H9 (cell line): ENCODE measurements around the gene VWA5B1. TPM values are rescaled to one million over a fixed set of nuclear protein-coding genes. Genes with fewer than 3 reads are reported as not detected.

Experiments
- DNase-seq: peaks from one replicate; pipeline ENCODE4 v3.0.0-alpha.2; 2017
- H2AFZ ChIP-seq: one replicate; pipeline ENCODE4 v1.6.1; 2013; ENCODE audit warnings: mild to moderate bottlenecking, low read length, control low read depth, moderate library complexity
- H2AK5ac ChIP-seq: 2 replicates; pipeline ENCODE4 v1.6.1; 2013; ENCODE audit warnings: low read length, control low read depth, mixed read lengths; ENCODE audit not compliant: insufficient read length
- H2BK120ac ChIP-seq: one replicate; pipeline ENCODE4 v1.6.1; 2013; ENCODE audit warnings: low read depth, mild to moderate bottlenecking, low read length, control low read depth, inconsistent platforms; ENCODE audit not compliant: poor library complexity, severe bottlenecking
- H2BK12ac ChIP-seq: 2 replicates; pipeline ENCODE4 v1.6.1; 2013; ENCODE audit warnings: low read length, control low read depth, mixed read lengths, low read depth; ENCODE audit not compliant: insufficient read length
- H2BK15ac ChIP-seq: 2 replicates; pipeline ENCODE4 v1.6.1; 2013; ENCODE audit warnings: low read depth, low read length, control low read depth
- H2BK20ac ChIP-seq: one replicate; pipeline ENCODE4 v1.6.1; 2013; ENCODE audit warnings: low read depth, mild to moderate bottlenecking, low read length, control low read depth, inconsistent platforms; ENCODE audit not compliant: poor library complexity, severe bottlenecking
- H2BK5ac ChIP-seq: 2 replicates; pipeline ENCODE4 v1.6.1; 2013; ENCODE audit warnings: low read length, control low read depth, mixed read lengths; ENCODE audit not compliant: insufficient read length
- H3K14ac ChIP-seq: 2 replicates; pipeline ENCODE4 v1.6.1; 2013; ENCODE audit warnings: low read length, control low read depth; ENCODE audit not compliant: insufficient read depth
- H3K18ac ChIP-seq: 2 replicates; pipeline ENCODE4 v1.6.1; 2013; ENCODE audit warnings: low read depth, mild to moderate bottlenecking, mixed read lengths, low read length, control low read depth; ENCODE audit not compliant: insufficient read length
- H3K23ac ChIP-seq: 2 replicates; pipeline ENCODE4 v1.6.1; 2013; ENCODE audit warnings: low read length, control low read depth, mixed read lengths, low read depth; ENCODE audit not compliant: insufficient read length
- H3K23me2 ChIP-seq: 2 replicates; pipeline ENCODE4 v1.6.1; 2013; ENCODE audit warnings: low read depth, mild to moderate bottlenecking, mixed read lengths, low read length, control low read depth; ENCODE audit not compliant: insufficient read length, poor library complexity, severe bottlenecking
- H3K27ac ChIP-seq: 2 replicates; pipeline ENCODE4 v1.5.1; 2013; ENCODE audit warnings: low read length, control low read depth, mixed read lengths, low read depth; ENCODE audit not compliant: insufficient read length
- H3K27me3 ChIP-seq: 2 replicates; pipeline ENCODE4 v1.6.1; 2013; ENCODE audit warnings: low read length, control low read depth, inconsistent platforms; ENCODE audit not compliant: insufficient read depth
- H3K4ac ChIP-seq: 2 replicates; pipeline ENCODE4 v1.6.1; 2013; ENCODE audit warnings: low read depth, mild to moderate bottlenecking, control low read depth, inconsistent platforms, low read length, moderate library complexity
- H3K4me1 ChIP-seq: 2 replicates; pipeline ENCODE4 v1.6.1; 2013; ENCODE audit warnings: low read length, control low read depth, inconsistent platforms; ENCODE audit not compliant: insufficient read depth
- H3K4me2 ChIP-seq: 2 replicates; pipeline ENCODE4 v1.6.1; 2013; ENCODE audit warnings: low read length, control low read depth, mixed read lengths; ENCODE audit not compliant: insufficient read length, insufficient read depth
- H3K56ac ChIP-seq: 2 replicates; pipeline ENCODE4 v1.6.1; 2013; ENCODE audit warnings: low read depth, mild to moderate bottlenecking, mixed read lengths, low read length, control low read depth; ENCODE audit not compliant: insufficient read length
- H3K79me1 ChIP-seq: 2 replicates; pipeline ENCODE4 v1.6.1; 2013; ENCODE audit warnings: low read depth, mild to moderate bottlenecking, moderate library complexity, low read length, control low read depth, inconsistent platforms; ENCODE audit not compliant: insufficient read depth, poor library complexity, severe bottlenecking
- H3K79me2 ChIP-seq: 2 replicates; pipeline ENCODE4 v1.6.1; 2013; ENCODE audit warnings: low read length, control low read depth, inconsistent platforms; ENCODE audit not compliant: insufficient read depth
- H3K9ac ChIP-seq: 2 replicates; pipeline ENCODE4 v1.6.1; 2013; ENCODE audit warnings: low read length, control low read depth, mixed read lengths; ENCODE audit not compliant: insufficient read length; ENCODE audit errors: extremely low read depth
- H3K9me3 ChIP-seq: one replicate; pipeline ENCODE4 v1.6.1; 2013; ENCODE audit warnings: low read depth, low read length, inconsistent platforms; ENCODE audit not compliant: control insufficient read depth
- H3T11ph ChIP-seq: one replicate; pipeline ENCODE4 v1.6.1; 2013; ENCODE audit warnings: mild to moderate bottlenecking, low read length, control low read depth, inconsistent platforms
- H4K20me1 ChIP-seq: one replicate; pipeline ENCODE4 v1.6.1; 2013; ENCODE audit not compliant: control insufficient read depth, insufficient read length, insufficient read depth
- H4K5ac ChIP-seq: 2 replicates; pipeline ENCODE4 v1.6.1; 2013; ENCODE audit warnings: low read depth, mild to moderate bottlenecking, mixed read lengths, low read length, control low read depth; ENCODE audit not compliant: insufficient read length
- H4K8ac ChIP-seq: replicated peaks from 2 replicates; pipeline ENCODE4 v1.6.1; 2013; ENCODE audit warnings: low read length, control low read depth, mixed read lengths, low read depth; ENCODE audit not compliant: insufficient read length
- H4K91ac ChIP-seq: 2 replicates; pipeline ENCODE4 v1.6.1; 2013; ENCODE audit warnings: low read depth, mild to moderate bottlenecking, moderate library complexity, mixed read lengths, low read length, control low read depth; ENCODE audit not compliant: insufficient read length
- H3K27ac Mint-ChIP-seq, 3 experiments: 2 replicates in 2 of 3; 3 replicates in 1 of 3; pipeline ENCODE4 v1.8.0; 2020 to 2021; ENCODE audit warnings: mixed read lengths in 3 of 3, mild to moderate bottlenecking in 1 of 3, moderate library complexity in 1 of 3
- H3K27me3 Mint-ChIP-seq: 2 replicates; pipeline ENCODE4 v1.8.0; 2021; ENCODE audit warnings: low read depth, mild to moderate bottlenecking, moderate library complexity, mixed read lengths
- H3K36me3 Mint-ChIP-seq, 3 experiments: 2 replicates in 2 of 3; 3 replicates in 1 of 3; pipeline ENCODE4 v1.8.0; 2020 to 2021; ENCODE audit warnings: low read depth in 3 of 3, mixed read lengths in 3 of 3; ENCODE audit not compliant: insufficient read depth in 1 of 3
- H3K4me1 Mint-ChIP-seq, 2 experiments: 2 replicates each; pipeline ENCODE4 v1.8.0; 2020; ENCODE audit warnings: mixed read lengths in 2 of 2
- H3K4me3 Mint-ChIP-seq, 2 experiments: 2 replicates in 1 of 2; 3 replicates in 1 of 2; pipeline ENCODE4 v1.8.0; 2020 to 2021; ENCODE audit warnings: mild to moderate bottlenecking in 2 of 2, mixed read lengths in 2 of 2, moderate library complexity in 1 of 2
- H3K9me3 Mint-ChIP-seq, 2 experiments: 2 replicates in 1 of 2; 3 replicates in 1 of 2; pipeline ENCODE4 v1.8.0; 2020; ENCODE audit warnings: mild to moderate bottlenecking in 2 of 2, mixed read lengths in 2 of 2, moderate library complexity in 1 of 2
- WGBS: extraction: QIAGEN DNeasy Blood & Tissue Kit; methylation state at CpG from one replicate; pipeline ENCODE4 v1.1.7; 2013; ENCODE audit warnings: missing lambda C conversion rate, low lambda C conversion rate, mixed read lengths; ENCODE audit not compliant: insufficient read length; ENCODE audit errors: extremely low coverage; 5-methylcytosine and 5-hydroxymethylcytosine counted together
- total RNA-seq: library from RNA; stranded (reverse); gene quantifications from 2 replicates; pipeline ENCODE4 v1.2.1, GENCODE V29; 2021
- TF ChIP-seq, protein P1 (sequence below): fragments of 200-600 bp; sonication (generic); conservative IDR thresholded peaks from 3 replicates; pipeline ENCODE4 v1.8.0; 2021; ENCODE audit warnings: antibody characterized with exemption, mild to moderate bottlenecking

VWA5B1 gene
- total RNA-seq, 1 experiment from 2014 or later = not detected

DNA sequence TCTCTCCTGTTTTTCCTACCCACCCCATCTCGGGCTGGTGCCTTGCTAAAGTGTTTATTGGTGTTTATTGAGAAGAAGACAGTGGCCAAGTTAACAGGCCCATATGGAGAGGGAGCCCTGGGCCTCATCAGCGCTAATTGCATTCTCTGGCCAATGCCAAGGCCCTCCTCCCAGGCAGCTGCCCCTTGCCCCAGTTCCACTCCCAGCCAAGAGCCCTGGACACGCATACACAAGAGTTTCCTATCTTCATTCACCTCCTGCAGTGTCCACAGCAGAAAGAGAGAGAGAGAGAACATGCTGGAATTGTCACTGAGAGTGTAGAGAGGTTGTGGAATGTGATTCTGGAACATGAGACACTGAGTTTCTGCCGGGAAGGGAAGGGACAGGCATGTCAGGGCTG lies 25.4 kb upstream of the VWA5B1 start:
- TF ChIP-seq, protein P1, sequence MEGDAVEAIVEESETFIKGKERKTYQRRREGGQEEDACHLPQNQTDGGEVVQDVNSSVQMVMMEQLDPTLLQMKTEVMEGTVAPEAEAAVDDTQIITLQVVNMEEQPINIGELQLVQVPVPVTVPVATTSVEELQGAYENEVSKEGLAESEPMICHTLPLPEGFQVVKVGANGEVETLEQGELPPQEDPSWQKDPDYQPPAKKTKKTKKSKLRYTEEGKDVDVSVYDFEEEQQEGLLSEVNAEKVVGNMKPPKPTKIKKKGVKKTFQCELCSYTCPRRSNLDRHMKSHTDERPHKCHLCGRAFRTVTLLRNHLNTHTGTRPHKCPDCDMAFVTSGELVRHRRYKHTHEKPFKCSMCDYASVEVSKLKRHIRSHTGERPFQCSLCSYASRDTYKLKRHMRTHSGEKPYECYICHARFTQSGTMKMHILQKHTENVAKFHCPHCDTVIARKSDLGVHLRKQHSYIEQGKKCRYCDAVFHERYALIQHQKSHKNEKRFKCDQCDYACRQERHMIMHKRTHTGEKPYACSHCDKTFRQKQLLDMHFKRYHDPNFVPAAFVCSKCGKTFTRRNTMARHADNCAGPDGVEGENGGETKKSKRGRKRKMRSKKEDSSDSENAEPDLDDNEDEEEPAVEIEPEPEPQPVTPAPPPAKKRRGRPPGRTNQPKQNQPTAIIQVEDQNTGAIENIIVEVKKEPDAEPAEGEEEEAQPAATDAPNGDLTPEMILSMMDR = no peak
- H3K27me3 Mint-ChIP-seq = peaks cover 34% of the 10 kb centered on the region
- H3K4me1 Mint-ChIP-seq = peaks cover 0 to 3% of the 10 kb centered on the region in 2 experiments; a peak in 2 of 4 replicates

More for the DNA sequence above, 25.4 kb upstream of the VWA5B1 start:
- Histone ChIP-seq H3K4me1 (no peaks in the 10 kb centered on the region), H3K56ac (no peak overlapping the region), H3K23ac (no peak overlapping the region), H2AK5ac (no peak overlapping the region), H2BK5ac (no peak overlapping the region), H3K4me2 (no peak overlapping the region), H3K27me3 (no peaks in the 10 kb centered on the region), H2AFZ (no peak overlapping the region), H3K9ac (no peak overlapping the region), H3K27ac (no peak overlapping the region), H3K23me2 (no peaks in the 10 kb centered on the region), H3K79me2 (no peaks in the 10 kb centered on the region), H3K14ac (no peak overlapping the region), H2BK15ac (no peak overlapping the region), H4K20me1 (no peaks in the 10 kb centered on the region), H2BK20ac (no peak overlapping the region), H3K79me1 (no peaks in the 10 kb centered on the region), H2BK120ac (no peak overlapping the region), H3T11ph (no peak overlapping the region), H3K18ac (no peak overlapping the region), H4K91ac (no peak overlapping the region), H2BK12ac (no peak overlapping the region), H4K8ac (no peak overlapping the region), H3K9me3 (no peaks in the 10 kb centered on the region), H4K5ac (no peak overlapping the region), H3K4ac (no peak overlapping the region)
- H3K27ac Mint-ChIP-seq = no peak overlapping the region
- H3K9me3 Mint-ChIP-seq = no peaks in the 10 kb centered on the region; a peak in 1 of 5 replicates
- no peak overlapping the region for H3K4me3 Mint-ChIP-seq
- DNase-seq = no peak
- H3K36me3 Mint-ChIP-seq = no peaks in the 10 kb centered on the region
- WGBS = no CpG with 5 or more reads among the region's 4 CpGs
